GM12892 (cell line): ENCODE data around the gene ARID1B.
A peak's percentile ranks its signal among the peaks of the same experiment; 100 is the strongest.

Experiments
- DNase-seq: peaks from one replicate; pipeline ENCODE4 v3.0.0; 2011; ENCODE audit not compliant: insufficient read length
- FAIRE-seq: peaks from 2 replicates; lab custom pipeline; 2011; peaks lifted over from hg19 to GRCh38; lab: Jason Lieb, UNC
- POLR2A ChIP-seq: IDR thresholded peaks from 2 replicates; pipeline ENCODE4 v1.6.1; 2011; ENCODE audit warnings: low read depth, low read length, control low read depth
- POLR2AphosphoS5 ChIP-seq: IDR thresholded peaks from 2 replicates; pipeline ENCODE4 v1.6.1; 2011; ENCODE audit warnings: low read depth, low read length, control low read depth
- TAF1 ChIP-seq: IDR thresholded peaks from 2 replicates; pipeline ENCODE4 v1.6.1; 2011; ENCODE audit warnings: low read depth, mild to moderate bottlenecking, control low read depth, low read length, borderline replicate concordance

Gene ARID1B

DNA sequence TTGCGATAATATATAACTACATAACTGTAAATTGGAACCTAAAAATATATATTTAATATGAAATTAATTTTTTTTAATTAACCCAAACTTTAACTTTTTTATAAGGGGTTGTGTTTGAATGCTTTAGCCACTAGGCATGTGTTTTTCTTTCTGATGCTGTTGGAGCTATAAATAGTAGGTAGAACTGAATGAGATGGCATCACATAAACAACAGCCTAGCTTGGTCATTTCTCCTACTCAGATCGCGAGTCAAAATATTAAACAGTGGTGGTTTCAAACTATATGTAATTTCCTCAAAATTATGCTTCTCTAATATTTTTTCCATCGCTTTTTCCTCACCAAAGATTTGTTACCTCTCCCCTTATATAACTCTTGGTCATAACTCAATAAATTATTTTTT is 243.2 kb downstream of the ARID1B start:
- TF ChIP-seq POLR2A = no peak
- no peak for TF ChIP-seq TAF1
- TF ChIP-seq POLR2AphosphoS5 = no peak
- DNase-seq (no peak), FAIRE-seq (no peak)

DNA sequence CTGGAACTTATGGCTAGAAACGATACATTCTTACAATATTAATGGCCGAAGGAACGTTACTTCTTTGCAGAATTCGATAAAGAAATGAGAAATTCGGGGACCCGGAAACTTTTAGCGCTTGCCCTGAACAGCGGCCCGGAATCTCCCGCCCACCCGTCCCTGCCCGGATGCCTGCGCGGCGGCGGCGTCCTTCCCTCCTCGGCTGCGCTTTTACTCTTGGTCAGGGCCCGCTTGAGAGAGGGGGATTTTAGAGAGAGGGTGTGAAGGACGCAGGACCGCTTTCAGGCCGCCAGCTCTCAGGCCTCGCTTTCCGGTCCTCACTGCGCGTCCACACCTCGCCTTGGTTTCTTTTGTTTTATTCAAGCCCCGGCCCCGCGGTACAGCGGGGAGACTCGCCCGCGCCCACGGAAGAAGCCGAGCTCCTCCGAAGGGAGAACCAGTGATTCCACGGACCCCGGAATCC is 243.7 kb downstream of the ARID1B start:
- FAIRE-seq (peak; percentile 95), DNase-seq (peak; percentile 50)
- TF ChIP-seq POLR2AphosphoS5 (no peak), POLR2A (no peak), TAF1 (no peak)

DNA sequence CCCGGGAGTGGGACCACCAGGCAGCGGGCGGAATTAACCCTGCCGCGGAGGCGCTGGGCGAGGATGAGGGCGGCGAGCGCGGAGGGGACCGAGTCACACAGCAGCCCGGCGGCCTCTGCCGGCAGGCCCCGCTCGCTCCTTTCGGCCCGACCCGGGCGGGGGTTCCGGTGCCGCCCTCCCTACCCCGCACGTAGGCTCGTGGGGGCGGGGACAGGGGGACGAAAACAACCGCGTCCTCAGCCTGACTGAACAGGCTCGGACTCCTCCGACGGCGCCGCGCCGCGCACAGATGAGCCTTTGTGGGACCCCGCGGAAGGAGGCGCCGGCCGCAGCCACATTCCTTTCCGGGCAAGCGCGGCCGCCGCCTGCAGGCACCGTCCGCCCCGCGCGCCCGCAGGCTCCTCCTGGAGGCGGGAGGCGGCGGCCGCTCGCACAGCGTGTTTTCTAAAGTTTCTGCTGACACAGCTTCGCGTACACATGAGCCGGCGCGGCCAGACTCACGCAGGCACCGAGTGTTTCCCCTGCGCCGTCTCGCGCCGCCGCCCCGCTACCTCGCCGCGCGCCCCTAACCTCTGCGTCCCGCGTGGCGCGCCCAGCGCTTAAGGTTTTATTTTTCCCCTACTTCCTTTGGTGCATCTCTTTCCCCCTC is 244.3 kb downstream of the ARID1B start:
- TF ChIP-seq POLR2AphosphoS5 (peak; percentile 66), POLR2A (peak; percentile 89), TAF1 (peak; percentile 65; the same call in 1 of the 2 replicates)
- FAIRE-seq = no peak
- peak; percentile 67 for DNase-seq

DNA sequence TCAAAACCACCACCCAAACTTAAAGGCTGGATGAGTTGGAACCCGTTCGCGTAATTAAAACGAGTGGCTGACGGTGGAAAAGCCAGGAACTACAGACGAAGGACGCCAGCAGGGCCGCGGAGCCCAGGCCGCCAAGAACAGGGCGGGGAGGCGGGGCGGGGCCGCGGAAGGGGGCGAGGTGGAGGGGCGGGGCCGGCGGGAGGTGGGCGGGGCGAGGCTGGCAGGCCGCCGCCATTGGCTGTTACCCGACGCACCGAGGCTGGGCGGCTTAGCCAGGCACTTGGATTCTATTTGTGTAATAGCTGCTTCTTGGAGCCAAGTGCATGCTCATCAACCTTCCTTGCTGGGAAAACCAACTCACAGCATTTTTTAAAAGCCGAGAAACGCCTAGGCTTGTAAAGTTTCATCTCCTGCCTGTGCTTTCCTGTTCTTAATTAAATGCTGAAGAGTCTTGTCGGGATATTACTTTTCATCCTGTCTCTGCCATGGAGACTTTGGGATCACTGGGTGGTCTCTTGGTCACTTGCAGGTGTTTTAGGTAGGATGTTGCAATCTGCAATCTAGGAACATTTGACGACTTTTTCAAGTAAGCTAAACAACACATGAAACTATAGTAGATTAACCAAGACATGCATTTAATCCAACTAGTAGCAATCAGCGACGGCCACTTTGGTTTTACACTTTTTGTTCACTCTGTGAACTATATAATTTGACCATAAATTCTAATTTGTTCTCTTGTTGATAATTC is 245.0 kb downstream of the ARID1B start:
- DNase-seq = peak; percentile 77
- FAIRE-seq = peak; percentile 98
- TF ChIP-seq POLR2AphosphoS5 = no peak
- no peak for TF ChIP-seq POLR2A
- TF ChIP-seq TAF1 = no peak

DNA sequence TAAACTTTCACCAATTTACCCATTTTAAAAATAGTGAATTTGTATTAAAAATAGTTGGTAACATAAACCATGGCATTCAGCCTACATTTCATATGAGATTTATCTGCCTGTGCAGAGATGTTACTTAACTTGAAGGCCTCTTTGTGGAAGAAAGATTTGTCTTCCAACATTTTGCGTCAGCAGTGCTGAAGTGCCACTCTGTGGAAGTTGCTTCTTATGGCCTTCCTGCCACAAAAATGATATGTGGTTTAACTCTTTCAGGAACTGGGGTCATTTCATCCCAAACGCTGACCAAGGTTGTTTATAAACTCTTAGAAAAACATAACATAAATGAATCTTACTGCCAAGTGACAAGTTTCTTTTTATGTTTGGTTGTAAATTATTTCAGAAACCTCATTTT is 246.8 kb downstream of the ARID1B start:
- FAIRE-seq (no peak), DNase-seq (no peak)
- TF ChIP-seq POLR2A (no peak), TAF1 (no peak), POLR2AphosphoS5 (no peak)

DNA sequence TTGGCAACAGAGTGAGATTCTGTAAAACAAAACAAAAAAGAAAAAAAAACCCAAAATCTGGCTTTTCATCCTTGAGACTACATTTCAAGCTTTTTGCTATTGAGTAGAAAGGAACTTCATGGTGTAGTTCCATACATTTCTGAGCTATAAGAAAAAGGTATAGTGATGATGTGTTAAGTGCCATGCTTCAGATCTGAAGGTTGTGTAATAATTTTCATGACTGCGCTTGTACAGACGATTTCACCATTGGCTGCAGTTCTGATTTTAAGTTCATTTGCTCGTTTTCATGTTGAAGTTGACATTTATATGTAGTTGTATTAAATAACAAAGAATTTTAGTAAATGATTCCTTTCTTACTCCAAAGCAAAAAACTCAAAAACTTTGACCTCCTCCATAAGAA is 247.6 kb downstream of the ARID1B start:
- TF ChIP-seq POLR2A (no peak), POLR2AphosphoS5 (no peak), TAF1 (no peak)
- FAIRE-seq (no peak), DNase-seq (no peak)

GRCh38 chr6:157025437-157025836 is 248.3 kb downstream of the ARID1B start:
- no peak for DNase-seq
- no peak for FAIRE-seq

DNA sequence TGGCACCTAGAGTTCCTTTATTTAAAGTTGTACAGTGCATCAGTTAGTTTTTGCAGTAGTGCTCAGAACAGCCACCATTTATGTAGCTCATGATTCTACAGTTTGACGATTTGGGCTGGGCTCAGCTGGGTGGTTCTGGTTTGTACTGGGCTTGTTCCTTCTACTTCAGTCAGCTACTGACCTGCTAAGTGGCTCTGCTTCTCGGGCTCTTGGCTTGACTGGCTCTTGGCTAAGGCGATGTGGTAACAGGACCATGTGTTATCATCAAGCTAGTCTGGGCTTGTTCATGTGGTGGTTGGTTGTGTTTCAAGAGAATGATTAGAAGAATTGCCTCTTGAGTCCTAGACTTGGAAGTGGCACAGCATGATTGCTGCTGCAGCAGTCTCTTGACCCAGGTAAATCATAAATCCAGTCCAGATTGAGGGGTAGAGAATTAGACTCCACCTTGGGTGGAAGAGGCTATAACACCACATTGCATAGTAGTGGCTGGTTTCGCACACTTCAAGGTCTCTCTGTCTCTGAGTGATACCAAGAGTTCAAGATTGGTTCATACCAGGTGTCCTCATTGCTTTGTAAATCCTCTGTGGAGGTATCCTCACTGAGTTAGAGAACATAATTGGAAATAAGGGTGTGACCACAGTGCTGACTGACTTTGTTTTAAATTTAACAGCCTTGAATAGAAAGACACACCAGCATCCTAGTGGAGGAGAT is 253.0 kb downstream of the ARID1B start:
- peak; percentile 76 for FAIRE-seq
- no peak for DNase-seq
- no peak for TF ChIP-seq POLR2A
- no peak for TF ChIP-seq POLR2AphosphoS5
- no peak for TF ChIP-seq TAF1

More at GRCh38 chr6:157025437-157025836, 248.3 kb downstream of the ARID1B start:
- TF ChIP-seq POLR2AphosphoS5 (no peak), POLR2A (no peak), TAF1 (no peak)

DNA sequence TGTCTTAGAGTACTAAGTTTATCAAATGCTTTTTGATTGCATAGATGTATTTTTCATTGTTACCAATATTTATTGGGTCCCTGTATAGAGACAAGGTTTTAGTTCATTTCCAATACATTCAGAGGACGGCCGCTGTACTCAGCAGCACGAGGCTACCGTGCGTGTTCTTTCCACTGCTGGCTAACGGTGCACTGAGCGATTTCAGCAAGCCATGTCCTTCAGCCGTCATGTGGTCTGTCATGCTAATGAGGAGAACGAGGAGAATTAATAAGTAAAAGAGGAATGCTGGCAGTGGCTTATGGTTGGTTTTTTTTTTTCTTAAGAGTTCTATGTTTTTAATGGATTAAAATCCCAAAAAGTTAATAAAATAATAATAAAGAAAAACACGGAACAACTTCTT is 253.6 kb downstream of the ARID1B start:
- FAIRE-seq = no peak
- no peak for DNase-seq
- TF ChIP-seq TAF1 (no peak), POLR2AphosphoS5 (no peak), POLR2A (no peak)

GRCh38 chr6:157032923-157033322 is 255.7 kb downstream of the ARID1B start:
- DNase-seq (no peak), FAIRE-seq (no peak)
- no peak for TF ChIP-seq TAF1
- no peak for TF ChIP-seq POLR2AphosphoS5
- TF ChIP-seq POLR2A = no peak

DNA sequence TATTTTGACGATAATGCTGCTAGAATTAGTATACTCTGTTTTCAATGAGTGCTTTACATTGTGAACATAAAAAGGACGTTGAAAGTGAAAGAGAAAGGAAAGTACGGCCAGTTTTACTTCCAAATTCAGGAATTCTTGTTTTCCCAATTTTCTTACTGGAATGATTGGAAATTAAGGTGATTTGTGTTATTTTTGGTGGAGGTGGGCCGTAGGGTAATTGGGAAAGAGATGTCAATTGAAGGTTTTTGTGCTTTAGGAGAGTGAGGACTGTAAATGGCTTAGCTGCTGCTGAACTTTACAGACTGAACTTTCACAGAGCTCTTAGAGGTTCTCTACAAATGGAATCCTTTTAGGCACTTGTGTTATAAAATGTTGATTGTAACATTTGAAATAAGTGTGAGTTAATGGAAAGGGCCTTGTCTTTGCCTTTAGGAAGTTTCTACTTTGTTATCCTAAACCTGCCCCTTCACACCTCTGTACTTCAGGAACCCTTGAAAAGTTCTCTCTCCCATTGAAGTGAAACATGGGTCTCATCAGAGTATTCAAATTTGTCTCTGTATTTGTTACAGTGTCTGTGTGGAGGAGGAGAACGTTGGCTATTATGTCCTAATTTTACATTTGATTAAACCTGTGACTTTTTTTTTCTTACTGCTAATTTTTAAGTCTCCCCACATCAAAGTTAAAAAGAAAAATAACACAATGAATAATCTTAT is 256.4 kb downstream of the ARID1B start:
- FAIRE-seq (peak; percentile 71), DNase-seq (no peak)
- TF ChIP-seq POLR2A (no peak), POLR2AphosphoS5 (no peak), TAF1 (no peak)
